OCI-LY7 (cell line): Measurements from ENCODE around the gene PRKN. TPM values are rescaled to one million over a fixed set of nuclear protein-coding genes. Genes with fewer than 3 reads are reported as not detected.

Source experiments
- BruUV-seq: library from RNA; stranded (reverse); fragments of 400-500 nt; replicated peaks from 2 replicates; lab custom pipeline; 2021; lab: Mats Ljungman, UMichigan
- CTCF ChIA-PET: fragments of 300-600 bp; sonication (Branson Sonifier 250); formaldehyde crosslinking; loops from one replicate; lab custom pipeline; 2022; ENCODE audit warnings: antibody characterized with exemption; ENCODE audit not compliant: unreplicated experiment; lab: Charles Lee
- POLR2A ChIA-PET: fragments of 300-600 bp; sonication (Branson Sonifier 250); formaldehyde crosslinking; loops from one replicate; lab custom pipeline; 2022; ENCODE audit warnings: antibody characterized with exemption; lab: Charles Lee
- DNase-seq: peaks from one replicate; pipeline ENCODE4 v3.0.0-alpha.2; 2015; ENCODE audit warnings: low spot score
- H2AFZ ChIP-seq: fragments of 200-600 bp; sonication (generic), shearing (Covaris generic); 2 replicates; pipeline ENCODE4 v1.6.1; 2014; ENCODE audit warnings: mild to moderate bottlenecking, antibody characterized with exemption, low read length, moderate library complexity
- H3K27ac ChIP-seq: fragments of 200-600 bp; sonication (generic); 2 replicates; pipeline ENCODE4 v1.5.1; 2014; ENCODE audit warnings: mixed run types, low read depth, mild to moderate bottlenecking, moderate library complexity, low read length, inconsistent platforms; ENCODE audit not compliant: poor library complexity, severe bottlenecking
- H3K36me3 ChIP-seq: fragments of 200-600 bp; sonication (generic); 2 replicates; pipeline ENCODE4 v1.6.1; 2014; ENCODE audit warnings: mild to moderate bottlenecking, antibody characterized with exemption, low read length, moderate library complexity, mixed read lengths; ENCODE audit not compliant: insufficient read depth
- H3K4me1 ChIP-seq: fragments of 200-600 bp; sonication (generic); 2 replicates; pipeline ENCODE4 v1.5.1; 2014; ENCODE audit warnings: mild to moderate bottlenecking, low read length; ENCODE audit not compliant: insufficient read depth, poor library complexity, severe bottlenecking
- H3K4me2 ChIP-seq: fragments of 200-600 bp; sonication (generic); 2 replicates; pipeline ENCODE4 v1.6.1; 2014; ENCODE audit warnings: mild to moderate bottlenecking, low read length
- H3K4me3 ChIP-seq: fragments of 200-600 bp; sonication (generic); 2 replicates; pipeline ENCODE4 v1.5.1; 2014; ENCODE audit warnings: mild to moderate bottlenecking, low read depth, low read length; ENCODE audit not compliant: poor library complexity, severe bottlenecking
- H3K79me2 ChIP-seq: fragments of 200-600 bp; sonication (generic); 2 replicates; pipeline ENCODE4 v1.6.1; 2016; ENCODE audit warnings: low read depth, mild to moderate bottlenecking, low read length, moderate library complexity, mixed read lengths; ENCODE audit not compliant: insufficient read depth
- H3K9me2 ChIP-seq: fragments of 200-600 bp; sonication (generic); 2 replicates; pipeline ENCODE4 v1.6.1; 2016; ENCODE audit warnings: mild to moderate bottlenecking, low read length, mixed read lengths; ENCODE audit not compliant: insufficient read depth
- H3K9me3 ChIP-seq: fragments of 200-600 bp; sonication (generic); 2 replicates; pipeline ENCODE4 v1.6.1; 2014; ENCODE audit warnings: mild to moderate bottlenecking, mixed run types, low read length, mixed read lengths
- H4K20me1 ChIP-seq: fragments of 200-600 bp; sonication (generic); 2 replicates; pipeline ENCODE4 v1.6.1; 2014; ENCODE audit warnings: mild to moderate bottlenecking, antibody characterized with exemption, low read length, moderate library complexity, mixed read lengths; ENCODE audit not compliant: insufficient read depth
- CTCF ChIP-seq: fragments of 200-600 bp; sonication (generic); conservative IDR thresholded peaks from 2 replicates; pipeline ENCODE4 v1.5.1; 2014; ENCODE audit warnings: mild to moderate bottlenecking, antibody characterized with exemption, low read length, moderate library complexity, mixed read lengths
- EZH2phosphoT487 ChIP-seq: fragments of 200-600 bp; sonication (generic); IDR thresholded peaks from 2 replicates; pipeline ENCODE4 v1.6.1; 2018; ENCODE audit warnings: low read depth, borderline replicate concordance, mild to moderate bottlenecking, mixed run types, antibody characterized with exemption, low read length, moderate library complexity, mixed read lengths
- intact Hi-C: fragments of 100-400 bp; cut with micrococcal nuclease; formaldehyde crosslinking; loops from one replicate; pipeline ENCODE4 v1.10.0; 2022; ENCODE audit not compliant: unreplicated experiment
- total RNA-seq, 2 experiments: library from RNA; depleted of rRNA in 1 of 2; stranded (reverse); fragments of >200 nt in 1 of 2; shearing (Covaris generic) in 1 of 2; gene quantifications; 2 replicates each; pipeline ENCODE4 v1.2.3, GENCODE V29; 2014 to 2022

Gene PRKN
- total RNA-seq, 2 experiments from 2014 or later, result 1.3 to 2.0 TPM

- Histone ChIP-seq H4K20me1 (no peaks in the 10 kb centered on the region), H3K36me3 (no peaks in the 10 kb centered on the region), H3K9me2 (no peaks in the 10 kb centered on the region), H3K27ac (no peak overlapping the region), H3K9me3 (no peaks in the 10 kb centered on the region), H3K79me2 (no peaks in the 10 kb centered on the region), H3K4me3 (no peak overlapping the region), H3K4me1 (no peaks in the 10 kb centered on the region), H2AFZ (no peak overlapping the region), H3K4me2 (no peak overlapping the region)
- DNase-seq, result no peak
- intact Hi-C loops, result no loop called here
- TF ChIP-seq CTCF, result no peak
- TF ChIP-seq EZH2phosphoT487, result no peak
- BruUV-seq, result no TSS peak
- ChIA-PET POLR2A (interaction anchor here (0.6 to 0.7 kb wide), 2 partner anchors 61 to 868 kb away, joined by 3 to 5 read pairs; no protein-coding TSS in a partner anchor), CTCF (no interaction called here)
Observed at GRCh38 chr6:161458201-161458951, 1269.2 kb downstream of the PRKN start.

DNA sequence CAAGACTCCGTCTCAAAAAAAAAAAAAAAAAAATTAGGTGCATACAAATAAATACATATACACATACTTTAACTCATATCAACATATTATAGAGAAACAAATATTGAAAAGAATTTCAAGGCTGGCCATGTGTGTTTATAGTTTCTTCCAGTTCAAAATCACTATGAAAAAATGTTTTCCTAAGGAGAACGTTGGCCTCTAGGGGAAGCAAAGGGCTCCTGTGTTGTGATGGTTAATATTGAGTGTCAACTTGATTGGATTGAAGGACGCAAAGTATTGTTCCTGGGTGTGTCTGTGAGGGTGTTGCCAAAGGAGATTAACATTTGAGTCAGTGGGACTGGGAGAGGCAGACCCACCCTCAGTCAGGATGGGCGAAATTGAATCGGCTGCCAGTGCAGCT, 1271.7 kb downstream of the PRKN start:
- Histone ChIP-seq H3K9me2 (no peaks in the 10 kb centered on the region), H3K4me1 (no peaks in the 10 kb centered on the region), H3K36me3 (no peaks in the 10 kb centered on the region), H3K9me3 (no peaks in the 10 kb centered on the region), H3K4me3 (no peak overlapping the region), H3K27ac (no peak overlapping the region), H3K79me2 (no peaks in the 10 kb centered on the region), H3K4me2 (no peak overlapping the region), H4K20me1 (no peaks in the 10 kb centered on the region), H2AFZ (no peak overlapping the region)
- intact Hi-C loops, result no loop called here
- ChIA-PET POLR2A (no interaction called here), CTCF (no interaction called here)
- TF ChIP-seq EZH2phosphoT487 (no peak), CTCF (no peak)
- no peak for DNase-seq
- BruUV-seq, result no TSS peak

GRCh38 chr6:161453558-161453957, 1274.0 kb downstream of the PRKN start:
- Histone ChIP-seq H4K20me1 (no peaks in the 10 kb centered on the region), H3K4me1 (no peaks in the 10 kb centered on the region), H3K4me2 (no peak overlapping the region), H3K79me2 (no peaks in the 10 kb centered on the region), H3K36me3 (no peaks in the 10 kb centered on the region), H3K27ac (no peak overlapping the region), H2AFZ (no peak overlapping the region), H3K9me3 (no peaks in the 10 kb centered on the region), H3K4me3 (no peak overlapping the region), H3K9me2 (no peaks in the 10 kb centered on the region)
- TF ChIP-seq CTCF (no peak), EZH2phosphoT487 (no peak)
- BruUV-seq, result no TSS peak
- CTCF ChIA-PET, result no interaction called here
- intact Hi-C loops, result no loop called here
- POLR2A ChIA-PET, result no interaction called here
- no peak for DNase-seq
